H9 (cell line): ENCODE results near the gene ACOT2. TPM values are rescaled to one million over a fixed set of nuclear protein-coding genes. Genes with fewer than 3 reads are reported as not detected.

Experiments
- DNase-seq: peaks from one replicate; pipeline ENCODE4 v3.0.0-alpha.2; 2017
- H2AFZ ChIP-seq: one replicate; pipeline ENCODE4 v1.6.1; 2013; ENCODE audit warnings: mild to moderate bottlenecking, low read length, control low read depth, moderate library complexity
- H2AK5ac ChIP-seq: 2 replicates; pipeline ENCODE4 v1.6.1; 2013; ENCODE audit warnings: low read length, control low read depth, mixed read lengths; ENCODE audit not compliant: insufficient read length
- H2BK120ac ChIP-seq: one replicate; pipeline ENCODE4 v1.6.1; 2013; ENCODE audit warnings: low read depth, mild to moderate bottlenecking, low read length, control low read depth, inconsistent platforms; ENCODE audit not compliant: poor library complexity, severe bottlenecking
- H2BK12ac ChIP-seq: 2 replicates; pipeline ENCODE4 v1.6.1; 2013; ENCODE audit warnings: low read length, control low read depth, mixed read lengths, low read depth; ENCODE audit not compliant: insufficient read length
- H2BK15ac ChIP-seq: 2 replicates; pipeline ENCODE4 v1.6.1; 2013; ENCODE audit warnings: low read depth, low read length, control low read depth
- H2BK20ac ChIP-seq: one replicate; pipeline ENCODE4 v1.6.1; 2013; ENCODE audit warnings: low read depth, mild to moderate bottlenecking, low read length, control low read depth, inconsistent platforms; ENCODE audit not compliant: poor library complexity, severe bottlenecking
- H2BK5ac ChIP-seq: 2 replicates; pipeline ENCODE4 v1.6.1; 2013; ENCODE audit warnings: low read length, control low read depth, mixed read lengths; ENCODE audit not compliant: insufficient read length
- H3K14ac ChIP-seq: 2 replicates; pipeline ENCODE4 v1.6.1; 2013; ENCODE audit warnings: low read length, control low read depth; ENCODE audit not compliant: insufficient read depth
- H3K18ac ChIP-seq: 2 replicates; pipeline ENCODE4 v1.6.1; 2013; ENCODE audit warnings: low read depth, mild to moderate bottlenecking, mixed read lengths, low read length, control low read depth; ENCODE audit not compliant: insufficient read length
- H3K23ac ChIP-seq: 2 replicates; pipeline ENCODE4 v1.6.1; 2013; ENCODE audit warnings: low read length, control low read depth, mixed read lengths, low read depth; ENCODE audit not compliant: insufficient read length
- H3K23me2 ChIP-seq: 2 replicates; pipeline ENCODE4 v1.6.1; 2013; ENCODE audit warnings: low read depth, mild to moderate bottlenecking, mixed read lengths, low read length, control low read depth; ENCODE audit not compliant: insufficient read length, poor library complexity, severe bottlenecking
- H3K27ac ChIP-seq: 2 replicates; pipeline ENCODE4 v1.5.1; 2013; ENCODE audit warnings: low read length, control low read depth, mixed read lengths, low read depth; ENCODE audit not compliant: insufficient read length
- H3K27me3 ChIP-seq: 2 replicates; pipeline ENCODE4 v1.6.1; 2013; ENCODE audit warnings: low read length, control low read depth, inconsistent platforms; ENCODE audit not compliant: insufficient read depth
- H3K4ac ChIP-seq: 2 replicates; pipeline ENCODE4 v1.6.1; 2013; ENCODE audit warnings: low read depth, mild to moderate bottlenecking, control low read depth, inconsistent platforms, low read length, moderate library complexity
- H3K4me1 ChIP-seq: 2 replicates; pipeline ENCODE4 v1.6.1; 2013; ENCODE audit warnings: low read length, control low read depth, inconsistent platforms; ENCODE audit not compliant: insufficient read depth
- H3K4me2 ChIP-seq: 2 replicates; pipeline ENCODE4 v1.6.1; 2013; ENCODE audit warnings: low read length, control low read depth, mixed read lengths; ENCODE audit not compliant: insufficient read length, insufficient read depth
- H3K56ac ChIP-seq: 2 replicates; pipeline ENCODE4 v1.6.1; 2013; ENCODE audit warnings: low read depth, mild to moderate bottlenecking, mixed read lengths, low read length, control low read depth; ENCODE audit not compliant: insufficient read length
- H3K79me1 ChIP-seq: 2 replicates; pipeline ENCODE4 v1.6.1; 2013; ENCODE audit warnings: low read depth, mild to moderate bottlenecking, moderate library complexity, low read length, control low read depth, inconsistent platforms; ENCODE audit not compliant: insufficient read depth, poor library complexity, severe bottlenecking
- H3K79me2 ChIP-seq: 2 replicates; pipeline ENCODE4 v1.6.1; 2013; ENCODE audit warnings: low read length, control low read depth, inconsistent platforms; ENCODE audit not compliant: insufficient read depth
- H3K9ac ChIP-seq: 2 replicates; pipeline ENCODE4 v1.6.1; 2013; ENCODE audit warnings: low read length, control low read depth, mixed read lengths; ENCODE audit not compliant: insufficient read length; ENCODE audit errors: extremely low read depth
- H3K9me3 ChIP-seq: one replicate; pipeline ENCODE4 v1.6.1; 2013; ENCODE audit warnings: low read depth, low read length, inconsistent platforms; ENCODE audit not compliant: control insufficient read depth
- H3T11ph ChIP-seq: one replicate; pipeline ENCODE4 v1.6.1; 2013; ENCODE audit warnings: mild to moderate bottlenecking, low read length, control low read depth, inconsistent platforms
- H4K20me1 ChIP-seq: one replicate; pipeline ENCODE4 v1.6.1; 2013; ENCODE audit not compliant: control insufficient read depth, insufficient read length, insufficient read depth
- H4K5ac ChIP-seq: 2 replicates; pipeline ENCODE4 v1.6.1; 2013; ENCODE audit warnings: low read depth, mild to moderate bottlenecking, mixed read lengths, low read length, control low read depth; ENCODE audit not compliant: insufficient read length
- H4K8ac ChIP-seq: replicated peaks from 2 replicates; pipeline ENCODE4 v1.6.1; 2013; ENCODE audit warnings: low read length, control low read depth, mixed read lengths, low read depth; ENCODE audit not compliant: insufficient read length
- H4K91ac ChIP-seq: 2 replicates; pipeline ENCODE4 v1.6.1; 2013; ENCODE audit warnings: low read depth, mild to moderate bottlenecking, moderate library complexity, mixed read lengths, low read length, control low read depth; ENCODE audit not compliant: insufficient read length
- H3K27ac Mint-ChIP-seq, 3 experiments: 2 replicates in 2 of 3; 3 replicates in 1 of 3; pipeline ENCODE4 v1.8.0; 2020 to 2021; ENCODE audit warnings: mixed read lengths in 3 of 3, mild to moderate bottlenecking in 1 of 3, moderate library complexity in 1 of 3
- H3K27me3 Mint-ChIP-seq: 2 replicates; pipeline ENCODE4 v1.8.0; 2021; ENCODE audit warnings: low read depth, mild to moderate bottlenecking, moderate library complexity, mixed read lengths
- H3K36me3 Mint-ChIP-seq, 3 experiments: 2 replicates in 2 of 3; 3 replicates in 1 of 3; pipeline ENCODE4 v1.8.0; 2020 to 2021; ENCODE audit warnings: low read depth in 3 of 3, mixed read lengths in 3 of 3; ENCODE audit not compliant: insufficient read depth in 1 of 3
- H3K4me1 Mint-ChIP-seq, 2 experiments: 2 replicates each; pipeline ENCODE4 v1.8.0; 2020; ENCODE audit warnings: mixed read lengths in 2 of 2
- H3K4me3 Mint-ChIP-seq, 2 experiments: 2 replicates in 1 of 2; 3 replicates in 1 of 2; pipeline ENCODE4 v1.8.0; 2020 to 2021; ENCODE audit warnings: mild to moderate bottlenecking in 2 of 2, mixed read lengths in 2 of 2, moderate library complexity in 1 of 2
- H3K9me3 Mint-ChIP-seq, 2 experiments: 2 replicates in 1 of 2; 3 replicates in 1 of 2; pipeline ENCODE4 v1.8.0; 2020; ENCODE audit warnings: mild to moderate bottlenecking in 2 of 2, mixed read lengths in 2 of 2, moderate library complexity in 1 of 2
- CTCF ChIP-seq: fragments of 200-600 bp; sonication (generic); conservative IDR thresholded peaks from 3 replicates; pipeline ENCODE4 v1.8.0; 2021; ENCODE audit warnings: antibody characterized with exemption, mild to moderate bottlenecking
- WGBS: extraction: QIAGEN DNeasy Blood & Tissue Kit; methylation state at CpG from one replicate; pipeline ENCODE4 v1.1.7; 2013; ENCODE audit warnings: missing lambda C conversion rate, low lambda C conversion rate, mixed read lengths; ENCODE audit not compliant: insufficient read length; ENCODE audit errors: extremely low coverage; 5-methylcytosine and 5-hydroxymethylcytosine counted together
- total RNA-seq: library from RNA; stranded (reverse); gene quantifications from 2 replicates; pipeline ENCODE4 v1.2.1, GENCODE V29; 2021

Gene ACOT2
- total RNA-seq, 1 experiment from 2014 or later: 10.2 TPM

DNA sequence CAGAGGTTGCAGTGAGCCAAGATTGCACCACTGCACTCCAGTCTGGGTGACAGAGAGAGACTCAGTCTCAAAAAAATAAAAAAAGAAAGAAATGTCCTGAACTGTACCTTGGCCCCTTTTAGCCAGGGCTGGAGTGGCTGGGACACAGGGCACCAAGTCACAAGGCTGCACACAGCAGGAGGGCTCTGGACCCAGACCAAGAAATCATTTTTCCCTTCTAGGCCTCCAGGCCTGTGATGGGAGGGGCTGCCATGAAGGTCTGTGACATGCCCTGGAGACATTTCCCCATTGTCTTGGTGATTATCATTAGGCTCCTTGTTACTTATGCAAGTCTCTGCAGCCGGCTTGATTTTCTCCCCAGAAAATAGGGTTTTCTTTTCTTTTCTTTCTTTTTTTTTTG is 38.2 kb downstream of the ACOT2 start:
- H3K36me3 Mint-ChIP-seq: peaks cover 15 to 26% (median 25%) of the 10 kb centered on the region in 3 experiments
- Histone ChIP-seq H3K23ac (no peak overlapping the region), H3K23me2 (no peaks in the 10 kb centered on the region), H2BK20ac (no peak overlapping the region), H4K91ac (no peak overlapping the region), H2AFZ (no peak overlapping the region), H2AK5ac (no peak overlapping the region), H3K4ac (no peak overlapping the region), H3T11ph (no peak overlapping the region), H4K5ac (no peak overlapping the region), H3K56ac (no peak overlapping the region), H2BK120ac (no peak overlapping the region), H3K18ac (no peak overlapping the region), H2BK15ac (no peak overlapping the region), H3K79me2 (no peaks in the 10 kb centered on the region), H4K20me1 (no peaks in the 10 kb centered on the region), H3K4me1 (no peaks in the 10 kb centered on the region), H2BK5ac (no peak overlapping the region), H3K9me3 (no peaks in the 10 kb centered on the region), H3K27me3 (no peaks in the 10 kb centered on the region), H4K8ac (no peak overlapping the region), H3K14ac (no peak overlapping the region), H2BK12ac (no peak overlapping the region), H3K27ac (no peak overlapping the region), H3K9ac (no peak overlapping the region), H3K79me1 (no peaks in the 10 kb centered on the region), H3K4me2 (no peak overlapping the region)
- TF ChIP-seq CTCF: no peak
- WGBS: no CpG with 5 or more reads among the region's 1 CpG
- H3K9me3 Mint-ChIP-seq: peaks cover 28 to 31% of the 10 kb centered on the region in 2 experiments
- H3K27me3 Mint-ChIP-seq: peaks cover 6% of the 10 kb centered on the region
- DNase-seq: no peak
- H3K27ac Mint-ChIP-seq: no peak overlapping the region
- H3K4me1 Mint-ChIP-seq: peaks cover 0 to 2% of the 10 kb centered on the region in 2 experiments; a peak in 1 of 4 replicates
- H3K4me3 Mint-ChIP-seq: no peak overlapping the region
